Measurements from ENCODE around the gene SERPIND1.
"Not testable (repeated sequence)": the region's sequence is repeated elsewhere in the genome, so short reads cannot be mapped to it uniquely, and the experiment has no call there.

SERPIND1 gene

DNA sequence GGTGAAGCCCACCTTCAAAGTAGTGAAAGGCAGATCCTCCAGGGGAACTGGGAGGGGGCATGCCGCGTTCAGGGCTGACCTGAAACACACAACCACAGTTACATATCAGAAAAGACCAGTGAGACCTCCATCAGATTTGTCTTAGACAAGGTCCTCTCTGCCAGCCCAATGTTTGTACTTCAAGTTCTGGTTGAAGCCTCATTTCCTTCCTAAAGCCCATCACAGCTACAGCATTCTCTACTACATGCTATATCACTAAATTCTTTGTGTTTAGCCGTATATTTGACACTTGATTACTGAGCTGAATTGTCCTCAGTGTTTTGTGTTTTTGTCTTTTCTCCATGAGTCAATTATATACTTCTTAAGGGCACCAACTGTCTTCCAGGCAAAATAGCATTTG, 44.6 kb downstream of the SERPIND1 start:
- no peak for FAIRE-seq

GRCh38 chr22:20819471-20819870, 45.6 kb downstream of the SERPIND1 start:
- FAIRE-seq = no peak

DNA sequence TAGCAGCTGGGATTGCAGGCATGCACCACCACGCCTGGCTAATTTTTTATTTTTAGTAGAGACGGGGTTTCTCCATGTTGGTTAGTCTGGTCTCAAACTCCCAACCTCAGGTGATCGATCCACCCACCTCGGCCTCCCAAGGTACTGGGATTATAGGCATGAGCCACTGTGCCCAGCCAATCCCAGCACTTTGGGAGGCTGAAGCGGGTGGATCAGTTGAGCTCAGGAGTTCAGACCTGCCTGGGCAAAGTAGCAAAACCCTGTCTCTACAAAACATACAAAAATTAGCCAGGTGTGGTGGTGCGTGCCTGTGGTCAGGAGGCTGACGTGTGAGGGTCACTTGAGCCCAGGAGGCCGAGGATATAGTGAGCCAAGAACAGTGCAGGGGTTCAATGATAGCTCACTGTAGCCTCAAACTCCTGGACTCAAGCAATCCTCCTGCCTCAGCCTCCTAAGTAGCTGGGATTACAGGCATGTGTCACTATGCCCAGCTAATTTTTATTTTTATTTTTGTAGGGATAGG, 47.9 kb downstream of the SERPIND1 start:
- FAIRE-seq = not testable (repeated sequence)

DNA sequence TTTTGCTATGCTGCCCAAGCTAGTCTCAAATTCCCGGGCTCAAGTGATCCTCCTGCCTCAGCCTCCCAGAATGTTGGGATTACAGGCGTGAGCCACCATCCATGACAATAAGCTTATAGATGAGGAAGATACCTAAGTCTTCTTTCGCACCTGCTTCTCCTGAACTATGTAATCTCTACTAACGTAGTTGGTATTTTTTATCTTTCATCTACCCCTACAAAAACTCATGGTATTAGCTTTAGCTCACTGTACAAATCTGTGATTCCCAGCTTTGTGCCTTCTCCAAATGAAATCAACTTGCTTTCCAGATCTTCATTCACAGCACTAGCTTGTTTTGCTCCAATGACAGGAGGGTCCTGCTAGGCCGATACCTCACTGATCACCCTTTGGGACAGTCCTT, 48.3 kb downstream of the SERPIND1 start:
- FAIRE-seq = no peak

DNA sequence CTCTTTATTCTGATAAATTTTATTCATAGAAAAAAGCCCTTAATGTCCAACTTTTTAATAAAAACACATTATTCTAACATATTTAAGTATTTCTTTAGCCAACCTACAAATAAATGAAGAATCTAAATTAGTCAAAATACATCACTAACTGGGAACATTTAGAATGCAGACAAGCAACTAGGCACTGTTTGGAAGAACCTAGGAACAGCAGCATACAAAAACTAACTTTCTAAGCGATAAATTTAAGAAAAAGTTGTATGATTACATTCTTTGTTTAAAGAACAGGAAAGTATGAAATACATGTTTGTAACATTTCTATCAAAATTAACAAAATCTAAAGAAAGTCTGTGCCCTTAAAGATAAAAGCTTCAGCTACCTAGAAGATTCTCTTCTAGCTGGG, 49.4 kb downstream of the SERPIND1 start:
- no peak for FAIRE-seq

- FAIRE-seq = not testable (repeated sequence)
Measured at GRCh38 chr22:20825216-20825615, 51.3 kb downstream of the SERPIND1 start.

DNA sequence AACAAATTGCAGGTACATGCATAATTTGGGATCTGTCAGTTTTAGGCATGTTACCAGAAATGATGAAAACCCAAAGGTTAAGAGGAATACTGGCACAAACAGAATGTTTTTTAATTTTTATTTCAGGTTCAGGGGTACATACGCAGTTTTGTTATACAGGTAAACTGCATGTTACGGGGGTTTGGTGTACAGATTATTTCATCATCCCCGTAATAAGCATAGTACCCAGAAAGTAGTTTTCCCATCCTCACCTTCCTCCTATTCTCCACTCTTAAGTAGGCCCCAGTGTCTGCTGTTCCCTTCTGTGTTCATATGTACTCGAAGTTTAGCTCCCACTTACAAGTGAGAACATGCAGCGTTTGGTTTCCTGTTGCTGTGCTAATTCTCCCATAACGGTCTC, 51.7 kb downstream of the SERPIND1 start:
- no peak for FAIRE-seq

DNA sequence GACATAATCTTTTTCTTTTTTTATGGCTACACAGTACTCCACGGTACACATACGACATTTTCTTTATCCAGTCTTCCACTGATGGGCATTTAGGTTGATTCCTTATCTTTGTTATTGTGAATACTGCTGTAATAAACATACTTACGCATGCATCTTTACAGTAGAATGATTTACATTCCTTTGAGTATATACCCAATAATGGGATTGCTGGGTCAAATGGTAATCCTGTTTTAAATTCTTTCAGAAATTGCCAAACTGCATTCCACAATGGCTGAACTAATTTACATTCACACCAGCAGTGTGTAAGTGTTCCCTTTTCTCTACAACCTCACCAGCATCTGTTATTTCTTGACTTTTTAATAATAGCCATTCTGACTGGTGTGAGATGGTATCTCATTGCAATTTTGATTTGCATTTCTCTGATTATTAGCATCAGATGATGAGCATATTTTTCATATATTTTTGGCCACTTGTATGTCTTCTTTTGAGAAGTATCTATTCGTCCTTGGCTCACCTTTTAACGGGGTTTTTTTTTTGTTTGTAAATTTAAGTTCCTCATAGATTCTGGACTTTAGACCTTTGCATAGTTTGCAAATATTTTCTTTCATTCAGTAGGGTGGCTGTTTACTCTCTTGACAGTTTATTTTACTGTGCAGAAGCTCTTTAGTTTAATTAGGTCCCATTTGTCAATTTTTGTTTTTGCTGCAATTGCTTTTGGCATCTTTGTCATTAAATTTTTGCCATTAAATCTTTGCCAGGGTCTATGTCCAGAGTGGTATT, 52.6 kb downstream of the SERPIND1 start:
- not testable (repeated sequence) for FAIRE-seq

DNA sequence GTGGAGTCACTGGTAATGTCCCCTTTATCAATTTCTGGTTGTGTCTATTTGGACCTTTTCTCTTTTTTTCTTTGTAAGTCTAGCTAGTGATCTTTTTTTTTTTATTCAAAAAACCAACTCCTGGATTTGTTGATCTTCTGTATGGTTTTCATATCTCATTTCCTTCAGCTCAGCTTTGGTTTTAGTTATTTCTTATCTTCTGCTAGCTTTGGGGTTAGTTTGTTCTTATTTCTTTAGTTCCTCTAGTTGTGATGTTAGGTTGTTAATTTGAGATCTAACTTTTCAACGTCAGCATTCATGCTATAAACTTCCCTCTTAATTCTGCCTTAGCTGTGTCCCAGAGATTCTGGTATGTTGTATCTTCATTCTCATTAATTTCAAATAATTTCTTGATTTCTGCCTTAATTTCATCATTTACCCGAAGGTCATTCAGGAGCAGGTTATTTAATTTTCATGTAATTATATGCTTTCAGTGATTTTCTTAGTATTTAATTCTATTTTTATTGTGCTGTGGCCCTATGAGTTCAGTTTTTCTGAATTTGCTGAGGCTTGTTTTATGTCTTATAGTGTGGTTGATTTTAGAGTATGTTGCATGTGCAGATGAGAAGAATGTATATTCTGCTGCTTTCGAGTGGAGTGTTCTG, 55.7 kb downstream of the SERPIND1 start:
- FAIRE-seq = no peak

DNA sequence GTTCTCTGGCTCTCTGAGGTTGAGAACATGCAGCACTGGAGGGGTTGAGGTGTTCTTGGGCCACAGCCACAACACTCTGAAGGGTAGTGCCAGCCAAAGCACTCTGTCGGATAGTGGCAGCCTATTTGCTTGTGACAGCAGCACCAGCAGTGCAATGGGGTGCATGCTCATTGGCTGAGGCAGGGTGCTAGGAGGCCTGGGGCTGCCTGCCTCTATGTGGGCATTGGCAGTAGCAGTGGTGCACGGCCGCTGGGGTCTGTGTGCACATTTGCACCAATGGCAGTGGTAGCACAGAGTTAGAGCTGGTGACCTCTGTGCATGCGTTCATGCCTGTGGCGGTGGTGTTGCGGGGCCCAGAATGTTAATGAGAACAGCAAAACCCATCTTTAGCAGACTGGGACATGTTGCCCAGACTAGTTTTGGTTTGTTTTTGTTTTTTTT, 59.3 kb downstream of the SERPIND1 start:
- FAIRE-seq = no peak

GRCh38 chr22:20834206-20834605, 60.3 kb downstream of the SERPIND1 start:
- FAIRE-seq = no peak

DNA sequence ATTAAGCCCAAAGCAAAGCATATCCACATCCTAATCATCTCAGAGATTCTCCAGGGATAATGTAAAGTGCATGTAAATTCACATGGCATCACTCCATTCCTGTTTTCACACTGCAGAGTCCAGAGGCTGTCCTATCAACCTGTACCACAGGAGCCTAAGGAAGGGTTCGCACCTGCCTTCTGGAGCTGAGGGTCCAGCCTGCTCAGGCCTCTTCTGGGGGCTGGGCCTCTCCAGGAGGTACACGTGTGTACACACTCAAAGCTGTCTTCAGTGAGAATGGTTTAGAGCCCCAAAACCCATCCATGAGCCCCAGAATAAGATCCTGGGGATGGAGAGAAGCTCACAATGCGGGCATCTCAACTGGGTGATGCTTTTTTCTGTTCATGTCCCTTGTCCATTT, 60.8 kb downstream of the SERPIND1 start:
- FAIRE-seq = no peak

All from G401.6 (cell line).